Measurements from ENCODE around the gene BHLHE41. TPM values are rescaled to one million over a fixed set of nuclear protein-coding genes. Genes with fewer than 3 reads are reported as not detected.
A peak's percentile ranks its signal among the peaks of the same experiment; 100 is the strongest.

The BHLHE41 gene
- total RNA-seq, 2 donors from 2014 or later, result 2.6 to 4.6 TPM

GRCh38 chr12:26097046-26097878 lies 27.6 kb downstream of the BHLHE41 start:
- Histone ChIP-seq H3K27me3 (no peaks in the 10 kb centered on the region), H3K4me3 (no peak overlapping the region), H3K9me3 (no peaks in the 10 kb centered on the region), H3K36me3 (replicated peaks in 1 of 2; ENCODE audit: insufficient read depth in 1 of 2, low read depth in 2 of 2) (no peaks in the 10 kb centered on the region), H3K27ac (no peak overlapping the region), H3K4me1 (peaks cover 15% of the 10 kb centered on the region)
- intact Hi-C loops (cut with DNase I), result no loop called here
- DNase-seq, result peak; percentile 69 to 76 (median 72)
- TF ChIP-seq CTCF (IDR thresholded peaks at IDR 0.05) (peak; percentile 87 to 99 (median 91)), POLR2A (IDR thresholded peaks at IDR 0.05) (no peak)
- ATAC-seq, result peak; percentile 86
- 8 to 9% methylated on average over 6 of the region's 6 CpGs for WGBS, 2 donors

GRCh38 chr12:26096036-26096435 lies 28.8 kb downstream of the BHLHE41 start:
- Histone ChIP-seq H3K4me3 (no peak overlapping the region), H3K27me3 (no peaks in the 10 kb centered on the region), H3K36me3 (replicated peaks in 1 of 2; ENCODE audit: insufficient read depth in 1 of 2, low read depth in 2 of 2) (no peaks in the 10 kb centered on the region), H3K9me3 (no peaks in the 10 kb centered on the region), H3K27ac (no peak overlapping the region), H3K4me1 (peaks cover 6% of the 10 kb centered on the region)
- ATAC-seq (no peak), DNase-seq (no peak)
- 92 to 93% methylated on average over 2 of the region's 2 CpGs for WGBS, 2 donors
- intact Hi-C loops (cut with DNase I), result no loop called here
- TF ChIP-seq POLR2A (IDR thresholded peaks at IDR 0.05) (no peak), CTCF (IDR thresholded peaks at IDR 0.05) (no peak)

- intact Hi-C loops (cut with DNase I), result no loop called here
Observed at GRCh38 chr12:26095186-26095585, 29.7 kb downstream of the BHLHE41 start.

GRCh38 chr12:26092346-26093105 lies 32.3 kb downstream of the BHLHE41 start:
- no peaks in the 10 kb centered on the region for H3K27me3 ChIP-seq
- no peaks in the 10 kb centered on the region for H3K4me1 ChIP-seq
- no peak overlapping the region for H3K27ac ChIP-seq
- no peak for ATAC-seq
- DNase-seq, result no peak
- no peak overlapping the region for H3K4me3 ChIP-seq
- H3K9me3 ChIP-seq, result no peaks in the 10 kb centered on the region
- intact Hi-C loops (cut with DNase I), result no loop called here
- no peaks in the 10 kb centered on the region for H3K36me3 ChIP-seq (replicated peaks in 1 of 2; ENCODE audit: insufficient read depth in 1 of 2, low read depth in 2 of 2)
- TF ChIP-seq POLR2A (IDR thresholded peaks at IDR 0.05) (no peak), CTCF (IDR thresholded peaks at IDR 0.05) (no peak)
- WGBS, 2 donors, result 61 to 81% methylated on average over 4 of the region's 4 CpGs

More at GRCh38 chr12:26095186-26095585, 29.7 kb downstream of the BHLHE41 start:
- no peak overlapping the region for H3K27ac ChIP-seq
- no peaks in the 10 kb centered on the region for H3K9me3 ChIP-seq
- no peaks in the 10 kb centered on the region for H3K36me3 ChIP-seq (replicated peaks in 1 of 2; ENCODE audit: insufficient read depth in 1 of 2, low read depth in 2 of 2)
- H3K27me3 ChIP-seq, result no peaks in the 10 kb centered on the region
- DNase-seq (no peak), ATAC-seq (no peak)
- no peaks in the 10 kb centered on the region for H3K4me1 ChIP-seq
- no peak for TF ChIP-seq POLR2A (IDR thresholded peaks at IDR 0.05)
- no peak for TF ChIP-seq CTCF (IDR thresholded peaks at IDR 0.05)
- WGBS, 2 donors, result 90 to 95% methylated on average over 2 of the region's 2 CpGs
- no peak overlapping the region for H3K4me3 ChIP-seq
